ENCODE measurements around the gene OR2G2.

Gene OR2G2

GRCh38 chr1:247542811-247543210 lies 45.3 kb upstream of the OR2G2 start:
- Histone ChIP-seq H2AFZ (ENCODE audit: low read depth, low read length) (no peak overlapping the region), H3K79me2 (ENCODE audit: low read length) (no peaks in the 10 kb centered on the region), H3K9ac (ENCODE audit: low read length) (no peak overlapping the region), H3K4me2 (ENCODE audit: low read length) (no peak overlapping the region), H3K4me3 (ENCODE audit: low read length) (no peak overlapping the region), H3K9me3 (ENCODE audit: insufficient read depth, low read length) (0 out of 2 replicates have a peak, but pooled peaks cover 1% of the 10 kb centered on the region), H3K4me1 (ENCODE audit: low read length) (peaks cover 39% of the 10 kb centered on the region), H3K27me3 (ENCODE audit: low read depth, low read length) (peaks cover 25% of the 10 kb centered on the region), H3K27ac (ENCODE audit: low read length) (no peak overlapping the region), H4K20me1 (ENCODE audit: insufficient read depth, low read length) (no peaks in the 10 kb centered on the region), H3K36me3 (replicated peaks; ENCODE audit: low read depth, low read length) (no peaks in the 10 kb centered on the region)
- TF ChIP-seq EZH2phosphoT487 (IDR thresholded peaks at IDR 0.05; ENCODE audit: low read depth) (no peak), CTCF (IDR thresholded peaks at IDR 0.05; ENCODE audit: low read depth, low read length) (no peak)

- no peak overlapping the region for H3K4me3 ChIP-seq (ENCODE audit: low read length)
- H3K9ac ChIP-seq (ENCODE audit: low read length) = no peak overlapping the region
- peaks cover 19% of the 10 kb centered on the region for H3K4me1 ChIP-seq (ENCODE audit: low read length)
- H2AFZ ChIP-seq (ENCODE audit: low read depth, low read length) = no peak overlapping the region
- H3K27me3 ChIP-seq (ENCODE audit: low read depth, low read length) = peaks cover 34% of the 10 kb centered on the region
- H3K9me3 ChIP-seq (ENCODE audit: insufficient read depth, low read length) = no peaks in the 10 kb centered on the region
- no peak overlapping the region for H3K27ac ChIP-seq (ENCODE audit: low read length)
- no peak overlapping the region for H3K4me2 ChIP-seq (ENCODE audit: low read length)
- no peaks in the 10 kb centered on the region for H3K36me3 ChIP-seq (replicated peaks; ENCODE audit: low read depth, low read length)
- no peaks in the 10 kb centered on the region for H3K79me2 ChIP-seq (ENCODE audit: low read length)
- H4K20me1 ChIP-seq (ENCODE audit: insufficient read depth, low read length) = no peaks in the 10 kb centered on the region
- no peak for TF ChIP-seq EZH2phosphoT487 (IDR thresholded peaks at IDR 0.05; ENCODE audit: low read depth)
- TF ChIP-seq CTCF (IDR thresholded peaks at IDR 0.05; ENCODE audit: low read depth, low read length) = no peak
Observed at GRCh38 chr1:247548092-247548491, 40.1 kb upstream of the OR2G2 start.

- H3K27me3 ChIP-seq (ENCODE audit: low read depth, low read length) = peaks cover 34% of the 10 kb centered on the region
- TF ChIP-seq CTCF (IDR thresholded peaks at IDR 0.05; ENCODE audit: low read depth, low read length) (no peak), EZH2phosphoT487 (IDR thresholded peaks at IDR 0.05; ENCODE audit: low read depth) (no peak)
- H3K9ac ChIP-seq (ENCODE audit: low read length) = no peak within 1 kb of the TSS
- no peak within 1 kb of the TSS for H2AFZ ChIP-seq (ENCODE audit: low read depth, low read length)
- H3K9me3 ChIP-seq (ENCODE audit: insufficient read depth, low read length) = no peaks in the 10 kb centered on the region
- H3K36me3 ChIP-seq (replicated peaks; ENCODE audit: low read depth, low read length) = no peaks in the 10 kb centered on the region
- H3K27ac ChIP-seq (ENCODE audit: low read length) = no peak within 1 kb of the TSS
- H3K4me3 ChIP-seq (ENCODE audit: low read length) = no peak within 1 kb of the TSS
- H4K20me1 ChIP-seq (ENCODE audit: insufficient read depth, low read length) = no peaks in the 10 kb centered on the region
- H3K4me1 ChIP-seq (ENCODE audit: low read length) = peaks cover 13% of the 10 kb centered on the region
- H3K79me2 ChIP-seq (ENCODE audit: low read length) = no peaks in the 10 kb centered on the region
- no peak within 1 kb of the TSS for H3K4me2 ChIP-seq (ENCODE audit: low read length)
Observed at GRCh38 chr1:247548769-247549182, 39.4 kb upstream of the OR2G2 start, which contains the start of gene GCSAML. Gene GCSAML (plus strand): TSS chr1:247549134. CDS start chr1:247549192, 58 bp downstream.

GRCh38 chr1:247551721-247552120 lies 36.4 kb upstream of the OR2G2 start:
- TF ChIP-seq EZH2phosphoT487 (IDR thresholded peaks at IDR 0.05; ENCODE audit: low read depth) (no peak), CTCF (IDR thresholded peaks at IDR 0.05; ENCODE audit: low read depth, low read length) (no peak)
- no peak overlapping the region for H3K27ac ChIP-seq (ENCODE audit: low read length)

More at GRCh38 chr1:247551721-247552120, 36.4 kb upstream of the OR2G2 start:
- H4K20me1 ChIP-seq (ENCODE audit: insufficient read depth, low read length) = no peaks in the 10 kb centered on the region
- H3K9ac ChIP-seq (ENCODE audit: low read length) = no peak overlapping the region
- no peaks in the 10 kb centered on the region for H3K79me2 ChIP-seq (ENCODE audit: low read length)
- no peak overlapping the region for H2AFZ ChIP-seq (ENCODE audit: low read depth, low read length)
- no peaks in the 10 kb centered on the region for H3K36me3 ChIP-seq (replicated peaks; ENCODE audit: low read depth, low read length)
- H3K4me1 ChIP-seq (ENCODE audit: low read length) = 0 out of 2 replicates have a peak, but pooled peaks cover 4% of the 10 kb centered on the region
- no peaks in the 10 kb centered on the region for H3K9me3 ChIP-seq (ENCODE audit: insufficient read depth, low read length)
- no peak overlapping the region for H3K4me3 ChIP-seq (ENCODE audit: low read length)
- no peak overlapping the region for H3K4me2 ChIP-seq (ENCODE audit: low read length)
- H3K27me3 ChIP-seq (ENCODE audit: low read depth, low read length) = peaks cover 32% of the 10 kb centered on the region

Data from OCI-LY3 (cell line).